HTR-8/SVneo (cell line): ENCODE results near the gene MLKL.
"Not testable (repeated sequence)": the region's sequence is repeated elsewhere in the genome, so short reads cannot be mapped to it uniquely, and the experiment has no call there.

ENCODE experiments used
- DNase-seq: peaks from one replicate; pipeline ENCODE4 v3.0.0; 2011; ENCODE audit warnings: low spot score, mixed read lengths; ENCODE audit not compliant: insufficient read length
- FAIRE-seq: peaks from 2 replicates; lab custom pipeline; 2011; peaks lifted over from hg19 to GRCh38; lab: Jason Lieb, UNC

The MLKL gene

DNA sequence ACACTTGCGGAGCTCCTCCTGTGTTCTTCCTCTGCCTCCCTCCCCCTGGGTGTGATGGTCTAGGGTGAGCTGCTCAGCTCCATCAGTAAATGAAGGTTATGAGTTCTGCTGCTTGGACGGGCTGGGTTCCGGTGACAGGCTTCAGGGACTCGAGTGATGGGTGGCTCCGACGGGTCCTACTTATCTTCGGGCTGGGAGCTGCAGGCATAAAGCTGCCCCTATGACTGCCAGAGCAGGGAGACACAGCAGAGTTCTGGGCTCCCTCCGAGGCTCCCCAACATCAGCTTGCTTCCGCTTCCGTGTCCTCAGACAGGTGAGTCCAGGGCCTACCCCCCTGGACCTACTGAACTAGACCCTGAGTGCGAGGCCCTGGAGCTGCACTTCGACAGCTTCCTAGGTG, 11.3 kb upstream of the MLKL start:
- DNase-seq (no peak), FAIRE-seq (no peak)

DNA sequence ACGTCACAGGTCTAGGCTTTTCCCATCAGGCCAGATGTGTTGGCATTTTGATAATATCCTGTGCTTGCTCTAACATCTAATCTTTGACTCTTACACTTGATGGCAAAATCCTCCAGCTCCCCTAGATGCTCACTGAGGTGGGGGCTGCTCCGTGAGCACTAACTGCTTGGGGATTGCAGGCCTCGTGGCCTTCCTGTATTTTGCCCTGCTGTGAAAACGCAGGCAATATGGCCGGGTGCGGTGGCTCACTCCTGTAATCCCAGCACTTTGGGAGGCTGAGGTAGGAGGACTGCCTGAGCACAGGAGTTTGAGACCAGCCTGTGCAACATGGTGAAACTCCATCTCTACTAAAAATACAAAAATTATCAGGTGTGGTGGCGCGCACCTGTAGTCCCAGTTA, 9.7 kb upstream of the MLKL start:
- no peak for DNase-seq
- FAIRE-seq: no peak

DNA sequence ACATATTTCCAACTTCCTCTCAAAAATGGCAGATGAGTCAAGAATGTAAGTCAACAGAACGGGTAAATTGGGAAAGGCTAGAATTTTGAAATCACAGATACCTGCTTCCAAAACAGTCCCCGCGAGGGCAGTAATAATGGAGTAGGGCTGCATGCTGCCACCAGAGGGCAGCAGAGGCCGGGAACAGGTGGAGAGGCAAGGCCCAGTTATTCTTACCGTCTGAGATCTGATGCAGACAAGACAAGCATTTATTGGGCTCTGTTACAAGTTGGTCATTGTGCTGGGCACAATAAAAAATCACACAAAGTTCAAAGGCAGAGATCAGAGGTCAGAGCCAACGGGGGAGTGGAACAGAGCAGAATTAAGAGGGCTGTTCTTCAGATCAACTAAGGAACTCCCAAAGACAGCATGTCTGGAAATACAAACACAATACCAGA, 8.8 kb upstream of the MLKL start:
- FAIRE-seq (peak; percentile 90), DNase-seq (peak; percentile 93)

DNA sequence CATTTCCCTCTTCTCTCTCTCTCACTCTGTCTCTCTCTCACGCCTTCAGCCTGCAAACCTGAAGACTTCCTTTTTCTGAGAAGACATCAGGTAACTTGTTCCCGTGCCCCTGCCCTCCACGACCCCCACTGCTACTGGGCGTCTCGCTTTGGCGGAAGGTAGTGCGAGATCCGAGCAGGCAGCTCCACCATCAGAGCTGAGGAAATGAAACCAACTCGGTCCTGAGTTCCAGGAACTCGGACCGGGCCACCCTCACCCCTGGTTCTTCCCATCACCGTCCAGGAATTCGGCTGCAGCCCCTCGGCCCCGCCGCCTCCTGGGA, 585 bp downstream of the MLKL start:
- FAIRE-seq (no peak), DNase-seq (peak; percentile 52)

DNA sequence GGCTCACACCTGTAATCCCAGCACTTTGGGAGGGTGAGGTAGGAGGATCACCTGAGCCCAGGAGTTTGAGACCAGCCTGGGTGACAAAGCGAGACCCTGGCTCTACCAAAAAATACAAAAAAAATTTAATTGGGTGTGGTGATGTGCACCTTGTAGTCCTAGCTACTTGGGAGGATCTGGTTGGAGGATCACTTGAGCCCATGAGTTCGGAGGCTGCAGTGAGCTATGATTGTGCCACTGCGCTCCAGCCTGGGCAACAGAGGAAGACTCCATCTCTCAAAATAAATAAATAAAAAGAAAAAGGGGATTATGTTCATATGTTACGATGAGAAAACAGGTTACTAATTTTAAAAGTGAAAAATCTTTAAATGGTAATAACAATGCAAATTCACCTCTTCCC, 996 bp downstream of the MLKL start:
- FAIRE-seq: no peak
- DNase-seq: no peak

DNA sequence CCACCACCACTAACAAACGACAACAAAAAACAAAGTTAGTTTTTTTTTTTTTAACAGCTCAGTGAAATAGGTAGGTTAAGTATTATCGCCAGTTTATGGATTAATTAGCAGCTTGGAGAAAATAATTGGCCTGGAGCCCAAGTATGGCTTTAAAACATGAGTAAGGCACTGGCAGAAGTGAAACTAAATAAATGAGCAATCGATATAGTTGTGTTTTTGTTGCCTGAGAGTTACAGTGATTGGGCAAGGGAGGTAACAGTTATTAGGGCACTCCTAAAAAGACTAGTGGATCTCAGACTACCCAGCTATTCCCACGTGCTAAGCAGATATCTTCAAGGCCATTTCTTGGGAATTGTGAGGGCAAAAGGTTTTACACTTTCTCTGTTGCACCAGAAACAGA, 2.4 kb downstream of the MLKL start:
- DNase-seq (no peak), FAIRE-seq (no peak)

DNA sequence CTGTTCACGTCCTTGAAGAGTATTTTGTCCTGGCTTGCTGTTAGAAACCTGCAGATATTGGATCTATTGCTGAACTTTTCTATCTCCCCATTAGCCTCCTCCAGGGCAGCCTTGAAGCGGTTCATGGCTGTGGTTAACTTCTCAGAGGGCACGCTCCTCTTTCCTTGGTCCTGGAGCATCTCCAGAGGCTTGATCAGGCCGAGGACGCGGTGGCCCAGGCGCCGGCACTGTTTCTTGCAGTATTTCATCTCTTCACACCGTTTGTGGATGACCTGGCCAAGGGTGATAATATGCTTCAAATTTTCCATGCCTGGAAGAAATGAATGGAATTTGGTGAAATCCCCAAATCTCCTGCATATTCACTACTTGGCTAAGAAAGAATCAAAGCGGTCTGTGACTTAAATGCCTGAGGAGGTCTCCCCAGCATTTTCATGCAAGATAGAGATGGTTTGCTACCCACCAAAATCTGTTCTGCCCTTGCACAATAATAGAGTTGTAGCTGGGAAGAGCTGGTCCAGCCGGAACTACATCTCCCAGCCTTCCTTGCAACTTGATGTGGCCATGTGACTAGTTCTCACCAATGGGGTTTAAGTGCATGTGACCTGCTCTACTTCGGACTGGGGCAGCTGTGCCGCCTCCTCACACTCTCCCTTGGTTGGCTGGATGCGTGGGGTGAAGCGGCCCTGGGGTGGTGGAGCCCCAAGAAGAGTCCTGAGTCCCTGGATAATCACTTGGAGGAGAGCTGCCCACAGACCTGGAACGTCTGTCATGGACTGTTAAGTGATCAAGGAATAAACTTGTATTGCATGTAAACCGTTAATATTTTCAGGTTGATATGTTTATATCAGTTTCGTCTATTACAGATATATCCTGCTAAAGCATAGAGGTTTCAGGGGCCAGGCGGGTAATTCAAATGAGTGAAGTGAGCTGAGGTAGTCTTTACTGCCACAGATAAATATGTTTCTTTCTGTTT, 4.9 kb downstream of the MLKL start:
- peak; percentile 99 for DNase-seq
- FAIRE-seq: peak; percentile 98

DNA sequence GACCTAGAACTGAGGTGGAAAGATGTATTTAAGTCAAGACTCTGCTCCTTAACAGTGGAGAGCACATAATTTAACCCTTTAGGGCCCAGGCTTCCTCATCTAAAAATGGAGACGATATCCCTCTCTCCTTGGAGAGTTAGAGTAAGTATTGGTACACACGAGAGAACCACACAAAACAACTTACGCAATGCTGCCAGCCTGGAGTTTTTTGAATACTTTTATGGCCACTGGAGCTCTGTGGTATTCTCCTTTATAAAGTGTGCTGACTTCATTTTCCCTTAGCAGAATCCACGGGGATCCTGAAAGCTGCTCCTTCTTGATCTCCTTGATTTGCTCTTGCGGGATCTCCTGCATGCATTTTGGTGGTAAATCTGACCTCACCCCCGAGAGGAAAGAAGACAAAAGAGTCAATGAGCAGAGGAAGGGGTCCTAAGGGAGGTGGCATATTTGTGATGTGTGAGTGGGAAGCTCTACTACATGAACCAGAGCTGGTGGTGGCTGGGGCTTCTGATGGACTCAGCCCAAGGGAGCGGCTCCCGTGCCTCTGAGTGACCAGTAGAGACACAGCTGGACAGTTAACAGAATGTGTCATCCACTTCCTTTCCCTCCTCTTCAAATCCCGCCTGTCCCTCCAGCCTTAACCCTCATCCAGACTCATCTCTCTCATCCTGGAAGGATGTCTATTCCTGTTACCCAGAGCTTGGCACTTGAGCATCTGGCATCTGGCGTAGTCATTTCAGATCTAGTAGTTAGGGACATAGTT, 9.4 kb downstream of the MLKL start:
- FAIRE-seq: no peak
- no peak for DNase-seq

DNA sequence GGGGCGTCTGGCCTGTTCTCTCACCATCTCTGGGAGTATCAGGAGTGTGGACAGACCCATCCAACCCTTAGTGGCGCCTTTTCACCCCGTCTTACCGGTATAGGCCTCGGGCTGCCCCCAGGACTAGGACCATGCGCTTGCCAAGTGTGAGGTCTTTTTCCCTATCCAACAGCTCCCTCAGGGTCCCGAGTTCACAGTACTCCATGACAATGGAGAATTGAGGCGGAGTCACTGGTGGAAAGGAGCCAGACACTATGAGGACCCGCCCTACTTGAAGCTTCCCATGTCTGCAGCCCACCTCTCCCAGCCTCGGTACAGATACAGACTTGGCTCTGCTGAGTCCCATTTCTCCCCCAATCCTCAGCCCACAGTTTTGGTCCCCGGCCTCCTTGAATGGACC, 18.1 kb downstream of the MLKL start:
- DNase-seq (no peak), FAIRE-seq (no peak)

DNA sequence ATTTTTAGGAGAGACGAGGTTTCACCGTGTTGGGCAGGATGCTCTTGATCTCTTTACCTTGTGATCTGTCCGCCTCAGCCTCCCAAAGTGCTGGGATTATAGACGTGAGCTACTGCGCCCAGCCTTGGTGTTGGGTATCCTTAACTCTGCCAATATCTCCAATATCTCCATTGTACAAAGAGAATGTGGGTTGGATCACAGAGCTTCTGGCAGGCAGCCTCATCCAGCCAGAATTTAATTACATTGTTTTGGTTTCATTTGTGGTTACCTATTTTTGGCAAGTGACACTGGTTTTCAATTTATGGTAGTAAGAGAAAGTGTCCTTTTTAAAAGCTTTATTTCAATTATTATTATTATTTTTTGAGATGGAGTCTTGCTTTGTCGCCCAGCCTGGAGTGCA, 20.0 kb downstream of the MLKL start:
- FAIRE-seq (no peak), DNase-seq (no peak)

DNA sequence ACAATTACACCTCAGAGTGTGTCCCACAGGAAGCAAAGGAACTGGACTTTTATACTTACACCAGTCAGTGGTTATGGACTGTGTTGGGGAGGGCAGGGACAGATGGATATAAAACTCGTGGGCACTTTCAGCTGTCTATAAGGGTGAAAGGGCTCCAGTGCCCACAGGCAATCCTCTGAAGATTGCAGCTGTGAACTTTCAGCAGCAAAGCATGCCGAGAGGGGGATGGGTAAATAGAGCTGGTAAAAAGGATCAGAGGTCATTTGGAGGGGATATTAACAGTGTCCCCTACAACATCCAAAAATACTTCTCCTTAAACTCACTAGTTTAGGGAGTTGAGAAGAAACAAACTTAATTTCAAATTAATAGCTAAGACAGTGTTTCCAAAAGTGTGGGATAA, 20.7 kb downstream of the MLKL start:
- DNase-seq: no peak
- no peak for FAIRE-seq

DNA sequence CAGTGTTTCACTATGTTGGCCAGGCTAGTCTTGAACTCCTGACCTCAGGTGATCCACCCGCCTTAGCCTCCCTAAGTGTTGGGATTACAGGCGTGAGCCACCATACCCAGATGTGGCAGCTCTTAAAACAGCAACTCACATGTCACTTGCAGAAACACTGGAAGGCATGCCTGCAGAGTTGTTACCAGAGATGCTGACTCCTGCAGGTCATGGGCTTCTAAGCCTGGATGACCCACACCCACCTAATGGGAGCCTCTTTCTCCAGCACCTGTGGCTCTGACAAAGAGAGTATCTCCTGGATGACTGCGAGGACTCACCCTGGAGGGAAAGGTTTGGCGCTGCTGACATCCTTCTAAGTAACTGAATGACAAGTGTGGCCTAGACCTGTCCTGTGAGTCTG, 22.8 kb downstream of the MLKL start:
- FAIRE-seq: no peak

DNA sequence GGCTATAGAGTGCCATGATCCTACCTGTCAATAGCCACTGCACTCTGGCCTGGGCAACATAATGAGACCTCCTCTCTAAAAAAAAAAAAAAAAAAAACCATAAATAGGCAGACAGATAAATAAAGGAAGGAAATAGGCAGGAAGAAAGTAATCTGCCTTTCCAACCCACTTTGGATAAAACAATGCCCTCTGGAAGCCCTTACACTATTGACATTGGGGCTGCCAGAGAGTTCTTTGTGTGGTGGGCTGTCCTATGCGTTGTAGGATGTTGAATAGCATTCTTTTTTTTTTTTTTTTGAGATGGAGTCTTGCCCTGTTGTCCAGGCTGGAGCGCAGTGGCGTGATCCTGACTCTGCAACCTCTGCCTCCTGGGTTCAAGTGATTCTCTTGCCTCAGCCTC, 26.8 kb downstream of the MLKL start:
- no peak for FAIRE-seq
- no peak for DNase-seq

More for the DNA sequence above, 22.8 kb downstream of the MLKL start:
- no peak for DNase-seq

DNA sequence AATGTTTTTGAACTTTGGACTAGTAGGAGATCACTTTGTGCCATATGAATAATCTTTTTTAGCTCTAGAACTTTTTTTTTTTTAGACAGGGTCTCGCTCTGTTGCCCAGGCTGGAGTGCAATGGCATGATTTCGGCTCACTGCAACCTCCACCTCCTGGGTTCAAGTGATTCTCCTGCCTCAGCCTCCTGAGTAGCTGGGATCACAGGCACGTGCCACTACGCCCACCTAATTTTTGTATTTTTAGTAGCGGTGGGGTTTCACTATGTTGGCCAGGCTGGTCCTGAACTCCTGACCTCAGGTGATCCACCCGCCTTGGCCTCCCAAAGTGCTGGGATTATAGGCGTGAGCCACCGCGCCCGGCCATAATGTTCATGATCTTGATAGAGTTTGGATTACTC, 31.8 kb downstream of the MLKL start:
- not testable (repeated sequence) for DNase-seq

DNA sequence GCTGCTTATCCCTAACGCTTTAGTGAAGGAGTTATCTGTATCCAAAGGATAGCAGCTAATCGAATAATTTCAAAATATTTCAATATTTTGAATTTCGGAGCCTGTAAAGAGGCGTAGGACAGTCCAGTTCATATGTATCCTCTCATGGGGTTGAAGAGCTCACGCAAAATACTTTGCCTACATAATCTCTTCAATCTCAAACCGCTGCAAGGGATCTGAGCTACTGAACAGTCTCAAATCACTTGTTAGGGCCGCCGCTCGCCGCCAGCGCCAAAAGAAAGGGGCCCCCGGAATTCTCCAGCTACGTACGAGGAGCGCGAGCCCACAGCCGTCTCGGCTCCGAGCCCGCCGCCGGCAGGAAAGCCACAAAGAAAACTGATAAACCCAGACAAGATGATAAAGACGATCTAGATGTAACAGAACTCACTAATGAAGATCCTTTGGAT, 33.4 kb downstream of the MLKL start:
- FAIRE-seq (no peak), DNase-seq (no peak)

More for the DNA sequence above, 31.8 kb downstream of the MLKL start:
- not testable (repeated sequence) for FAIRE-seq

DNA sequence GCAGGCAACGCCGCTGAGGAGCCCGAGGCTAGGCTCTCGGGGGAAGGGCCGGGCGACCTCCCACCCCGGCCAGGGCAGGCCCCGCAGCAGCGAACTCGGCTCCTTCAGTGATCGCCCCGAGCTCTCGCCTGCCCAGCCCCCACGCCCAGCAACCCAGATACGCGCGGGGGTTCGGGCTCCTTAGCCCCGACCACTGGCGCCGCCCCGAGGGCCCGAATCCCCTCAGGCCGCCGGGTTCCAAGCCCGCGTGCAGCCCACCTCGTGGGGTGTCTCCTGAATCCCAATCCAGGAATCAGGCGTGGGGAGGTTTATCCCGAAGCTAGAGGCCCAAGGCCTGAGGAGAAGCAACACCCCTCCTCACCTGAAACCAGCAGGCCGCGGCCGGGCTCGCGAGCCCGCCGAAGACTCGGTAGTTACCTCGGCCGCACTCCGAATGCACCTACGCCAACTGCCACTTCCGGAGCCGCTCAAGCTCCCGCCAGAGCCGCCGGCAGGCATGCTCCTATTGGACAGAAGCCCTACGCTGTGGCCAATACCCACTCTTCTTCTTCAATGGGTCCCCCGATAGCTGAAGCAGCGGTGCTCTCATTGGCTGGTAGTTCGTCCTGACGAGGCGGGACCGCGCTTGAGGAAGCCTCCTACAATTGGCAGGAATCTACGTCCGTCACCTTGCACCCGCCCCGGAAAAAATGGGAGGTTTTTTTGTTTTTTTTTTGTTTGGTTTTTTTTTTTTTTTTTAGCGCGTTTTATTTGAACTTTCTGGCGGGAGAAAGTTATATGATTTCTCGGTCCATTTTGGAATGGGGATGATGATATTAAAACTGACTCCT, 34.0 kb downstream of the MLKL start, which contains the start of gene RFWD3:
Gene RFWD3 (minus strand): TSS at position 453 of the 830 bp plus-strand sequence. CDS start 5,428 bp downstream, outside the sequence.
- peak; percentile 100 for DNase-seq
- FAIRE-seq: peak; percentile 96

DNA sequence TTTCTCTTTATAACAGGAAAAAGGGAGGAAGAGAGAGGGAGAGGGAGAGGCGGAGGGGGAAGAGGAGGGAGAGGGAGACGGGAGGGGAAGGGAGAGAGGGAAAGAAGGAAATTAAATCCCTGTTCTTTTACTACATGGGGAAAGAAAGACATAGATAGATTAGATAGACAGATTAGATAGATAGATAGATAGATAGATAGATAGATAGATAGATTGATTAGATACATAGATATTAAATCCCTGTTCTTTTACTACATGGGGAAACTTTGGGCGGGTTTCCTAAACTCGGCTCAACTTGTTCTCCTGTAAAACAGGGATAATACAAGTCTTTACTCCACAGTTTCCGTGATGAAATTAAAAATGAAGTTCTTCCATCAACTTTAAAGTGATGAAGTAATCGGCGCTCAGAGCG, 34.6 kb downstream of the MLKL start:
- no peak for DNase-seq

DNA sequence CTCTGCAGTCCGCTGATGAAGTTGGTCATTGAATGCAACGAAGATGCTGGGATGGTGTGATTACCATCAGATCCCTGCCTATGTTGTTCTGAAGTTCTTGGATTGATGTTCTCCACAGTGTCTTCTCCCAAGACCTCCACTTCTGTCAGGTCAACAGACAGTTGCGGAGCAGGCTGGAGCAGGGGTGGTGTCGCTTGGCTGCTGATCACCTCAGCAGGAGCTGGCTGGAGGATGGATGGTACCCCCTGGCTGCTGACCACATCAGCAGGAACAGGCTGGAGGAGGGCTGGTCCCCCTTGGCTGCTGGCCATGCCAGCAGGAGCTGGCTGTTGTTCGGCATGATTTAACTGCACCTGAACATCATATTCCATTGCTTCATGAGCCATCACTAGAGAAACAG, 39.6 kb downstream of the MLKL start:
- no peak for DNase-seq

More for the DNA sequence above, 34.6 kb downstream of the MLKL start:
- FAIRE-seq: no peak

DNA sequence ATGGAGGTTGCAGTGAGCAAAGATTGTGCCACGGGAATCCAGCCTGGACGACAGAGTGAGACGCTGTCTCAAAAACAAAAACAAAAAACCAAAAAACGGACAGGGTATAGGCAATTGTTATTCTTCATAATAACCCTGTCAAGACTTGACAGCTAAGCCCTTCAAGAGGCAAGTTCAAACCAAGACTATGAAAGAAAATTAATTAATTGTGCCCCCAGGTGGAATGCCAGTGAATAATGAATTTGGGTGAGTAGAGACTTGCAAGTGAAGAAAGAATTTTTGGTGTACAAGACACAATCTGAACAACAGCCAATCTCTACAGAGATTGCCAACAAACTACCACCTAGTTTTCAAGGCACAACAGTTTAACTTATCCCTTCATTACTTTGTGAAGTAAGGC, 40.3 kb downstream of the MLKL start:
- FAIRE-seq (no peak), DNase-seq (no peak)

More for the DNA sequence above, 39.6 kb downstream of the MLKL start:
- no peak for FAIRE-seq

DNA sequence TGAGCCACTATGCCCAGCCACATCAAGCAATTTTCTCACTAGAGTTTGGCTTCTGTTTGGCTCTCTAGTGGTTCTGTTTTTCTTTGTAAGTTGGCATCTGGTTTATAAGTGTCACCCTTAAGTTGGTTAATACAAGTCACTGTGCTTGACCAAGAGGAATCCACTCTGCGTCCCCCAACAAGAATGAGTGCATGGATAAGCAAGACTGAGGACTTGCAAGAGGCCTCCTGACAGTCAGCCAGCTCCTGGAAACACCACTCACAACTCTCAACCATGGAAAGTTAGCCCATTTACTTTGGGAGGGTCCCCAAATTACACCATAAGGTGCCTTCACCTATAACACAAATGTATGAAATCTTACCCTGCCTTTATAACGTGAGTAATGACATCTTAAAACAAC, 41.6 kb downstream of the MLKL start:
- FAIRE-seq: no peak
- no peak for DNase-seq
